Muscle of arm (tissue), 12 donors: Measurements from ENCODE around the gene HECTD4. TPM values are rescaled to one million over a fixed set of nuclear protein-coding genes. Genes with fewer than 3 reads are reported as not detected.
"Not testable (repeated sequence)": the region's sequence is repeated elsewhere in the genome, so short reads cannot be mapped to it uniquely, and the experiment has no call there.

Experiments used
- DNase-seq: peaks from one replicate; pipeline ENCODE4 v3.0.0-alpha.2; 2013
- polyA plus RNA-seq, 12 donors: library from polyadenylated mRNA; unstranded; fragments of 120-200 nt; gene quantifications; one replicate each; pipeline ENCODE4 v1.2.1, GENCODE V29; 2013; ENCODE audit not compliant: insufficient read length in 12 of 12

Gene HECTD4
- polyA plus RNA-seq, 12 donors: 36.2 to 76.7 (median 51.3) TPM; not detected in 1

- DNase-seq: no peak
Observed at GRCh38 chr12:112406519-112407488, 24.6 kb upstream of the HECTD4 start.

GRCh38 chr12:112401903-112402498 lies 19.8 kb upstream of the HECTD4 start:
- no peak for DNase-seq

GRCh38 chr12:112401054-112401453 lies 18.8 kb upstream of the HECTD4 start:
- DNase-seq: no peak

GRCh38 chr12:112393328-112393727 lies 11.1 kb upstream of the HECTD4 start:
- no peak for DNase-seq

GRCh38 chr12:112389922-112390654 lies 7.9 kb upstream of the HECTD4 start:
- not testable (repeated sequence) for DNase-seq

- no peak for DNase-seq
Observed at GRCh38 chr12:112389228-112389627, 7.0 kb upstream of the HECTD4 start.

GRCh38 chr12:112386726-112387125 lies 4.5 kb upstream of the HECTD4 start:
- DNase-seq: no peak

GRCh38 chr12:112382866-112383265 lies 635 bp upstream of the HECTD4 start:
- DNase-seq: no peak

- no peak for DNase-seq
Observed at GRCh38 chr12:112381406-112381882, 787 bp downstream of the HECTD4 start.

- no peak for DNase-seq
Observed at GRCh38 chr12:112380663-112381405, 1.4 kb downstream of the HECTD4 start.

GRCh38 chr12:112375105-112375504 lies 7.1 kb downstream of the HECTD4 start:
- no peak for DNase-seq

GRCh38 chr12:112374166-112374740 lies 8.0 kb downstream of the HECTD4 start:
- no peak for DNase-seq

GRCh38 chr12:112370868-112371510 lies 11.2 kb downstream of the HECTD4 start:
- DNase-seq: no peak

GRCh38 chr12:112370199-112370598 lies 12.0 kb downstream of the HECTD4 start:
- DNase-seq: no peak

GRCh38 chr12:112368856-112369255 lies 13.4 kb downstream of the HECTD4 start:
- no peak for DNase-seq

GRCh38 chr12:112367965-112368364 lies 14.3 kb downstream of the HECTD4 start:
- no peak for DNase-seq

- DNase-seq: no peak
Observed at GRCh38 chr12:112362310-112362709, 19.9 kb downstream of the HECTD4 start.

GRCh38 chr12:112361271-112361670 lies 21.0 kb downstream of the HECTD4 start:
- no peak for DNase-seq

GRCh38 chr12:112359290-112359689 lies 22.9 kb downstream of the HECTD4 start:
- no peak for DNase-seq

GRCh38 chr12:112357214-112357613 lies 25.0 kb downstream of the HECTD4 start:
- no peak for DNase-seq

GRCh38 chr12:112354399-112354798 lies 27.8 kb downstream of the HECTD4 start:
- DNase-seq: no peak
